ENCODE data around the gene SMC1B. TPM values are rescaled to one million over a fixed set of nuclear protein-coding genes. Genes with fewer than 3 reads are reported as not detected.

SMC1B gene
- total RNA-seq, 1 donor from 2014 or later, result not detected

- TF ChIP-seq CTCF (IDR thresholded peaks at IDR 0.05; ENCODE audit: unreplicated experiment), result no peak
- no peak overlapping the region for H3K4me3 Mint-ChIP-seq
- no peaks in the 10 kb centered on the region for H3K27me3 Mint-ChIP-seq (ENCODE audit: low read depth)
- no peaks in the 10 kb centered on the region for H3K36me3 Mint-ChIP-seq
- H3K4me1 Mint-ChIP-seq, result no peaks in the 10 kb centered on the region
- no peak for DNase-seq (ENCODE audit: low spot score in 2 of 2, unreplicated experiment in 2 of 2)
- peaks cover 8% of the 10 kb centered on the region for H3K9me3 Mint-ChIP-seq
- H3K27ac Mint-ChIP-seq, result no peak overlapping the region
Measured at GRCh38 chr22:45429424-45429823, 16.0 kb upstream of the SMC1B start.

GRCh38 chr22:45428391-45429385, 15.3 kb upstream of the SMC1B start:
- H3K9me3 Mint-ChIP-seq, result peaks cover 8% of the 10 kb centered on the region
- DNase-seq (ENCODE audit: low spot score in 2 of 2, unreplicated experiment in 2 of 2), result no peak
- no peaks in the 10 kb centered on the region for H3K27me3 Mint-ChIP-seq (ENCODE audit: low read depth)
- no peak overlapping the region for H3K4me3 Mint-ChIP-seq
- no peaks in the 10 kb centered on the region for H3K36me3 Mint-ChIP-seq
- no peaks in the 10 kb centered on the region for H3K4me1 Mint-ChIP-seq
- H3K27ac Mint-ChIP-seq, result no peak overlapping the region
- no peak for TF ChIP-seq CTCF (IDR thresholded peaks at IDR 0.05; ENCODE audit: unreplicated experiment)

GRCh38 chr22:45427114-45427513, 13.7 kb upstream of the SMC1B start:
- Mint-ChIP-seq H3K27ac (no peak overlapping the region), H3K27me3 (ENCODE audit: low read depth) (no peaks in the 10 kb centered on the region), H3K9me3 (peaks cover 8% of the 10 kb centered on the region), H3K36me3 (no peaks in the 10 kb centered on the region), H3K4me3 (no peak overlapping the region), H3K4me1 (no peaks in the 10 kb centered on the region)
- TF ChIP-seq CTCF (IDR thresholded peaks at IDR 0.05; ENCODE audit: unreplicated experiment), result no peak
- no peak for DNase-seq (ENCODE audit: low spot score in 2 of 2, unreplicated experiment in 2 of 2)

- peaks cover 8% of the 10 kb centered on the region for H3K9me3 Mint-ChIP-seq
- no peaks in the 10 kb centered on the region for H3K36me3 Mint-ChIP-seq
- H3K27me3 Mint-ChIP-seq (ENCODE audit: low read depth), result no peaks in the 10 kb centered on the region
- DNase-seq (ENCODE audit: low spot score in 2 of 2, unreplicated experiment in 2 of 2), result no peak
- TF ChIP-seq CTCF (IDR thresholded peaks at IDR 0.05; ENCODE audit: unreplicated experiment), result no peak
- no peaks in the 10 kb centered on the region for H3K4me1 Mint-ChIP-seq
- no peak overlapping the region for H3K27ac Mint-ChIP-seq
- H3K4me3 Mint-ChIP-seq, result no peak overlapping the region
Measured at GRCh38 chr22:45426387-45426786, 13.0 kb upstream of the SMC1B start.

- H3K9me3 Mint-ChIP-seq, result peaks cover 8% of the 10 kb centered on the region
- H3K27ac Mint-ChIP-seq, result no peak overlapping the region
- no peaks in the 10 kb centered on the region for H3K4me1 Mint-ChIP-seq
- no peak overlapping the region for H3K4me3 Mint-ChIP-seq
- no peak for DNase-seq (ENCODE audit: low spot score in 2 of 2, unreplicated experiment in 2 of 2)
- TF ChIP-seq CTCF (IDR thresholded peaks at IDR 0.05; ENCODE audit: unreplicated experiment), result no peak
- H3K36me3 Mint-ChIP-seq, result no peaks in the 10 kb centered on the region
- H3K27me3 Mint-ChIP-seq (ENCODE audit: low read depth), result no peaks in the 10 kb centered on the region
Measured at GRCh38 chr22:45425531-45426265, 12.3 kb upstream of the SMC1B start.

All from mesothelial cell of epicardium (in vitro differentiated cells).